Heart right ventricle (tissue), 16 donors: ENCODE data around the gene CACNA2D2. TPM values are rescaled to one million over a fixed set of nuclear protein-coding genes. Genes with fewer than 3 reads are reported as not detected.

Experiments
- ATAC-seq, 8 donors: fragments of 200-7000 bp; cut with Tn5 transposase; one replicate each; pipeline ENCODE4 v1.9.1; 2020; ENCODE audit warnings: mild to moderate bottlenecking in 8 of 8, moderate library complexity in 8 of 8, moderate number of reproducible peaks in 1 of 8
- DNase-seq, 2 donors: peaks; one replicate each; pipeline ENCODE4 v3.0.0-alpha.2; 2020
- H3K27ac ChIP-seq, 10 donors: fragments of 200-600 bp; sonication (generic) in 2 of 10; one replicate each; pipeline versions ENCODE4 v1.5.0 to v1.8.0; 2020 to 2022; ENCODE audit warnings: mild to moderate bottlenecking in 3 of 10
- H3K27me3 ChIP-seq, 7 donors: fragments of 200-600 bp; one replicate each; pipeline ENCODE4 v1.8.0; 2021 to 2022; ENCODE audit warnings: mild to moderate bottlenecking in 2 of 7
- H3K36me3 ChIP-seq, 9 donors: fragments of 200-600 bp; sonication (generic) in 1 of 9; one replicate each; pipeline versions ENCODE4 v1.5.0 to v1.8.0; 2020 to 2022; ENCODE audit warnings: mild to moderate bottlenecking in 2 of 9
- H3K4me1 ChIP-seq, 9 donors: fragments of 200-600 bp; sonication (generic) in 1 of 9; one replicate each; pipeline versions ENCODE4 v1.5.0 to v1.8.0; 2020 to 2022; ENCODE audit warnings: mild to moderate bottlenecking in 4 of 9
- H3K4me3 ChIP-seq, 10 donors: fragments of 200-600 bp; sonication (generic) in 2 of 10; one replicate each; pipeline versions ENCODE4 v1.5.0 to v1.8.0; 2020 to 2022; ENCODE audit warnings: mild to moderate bottlenecking in 7 of 10, moderate library complexity in 2 of 10
- H3K9me3 ChIP-seq, 11 donors: fragments of 200-600 bp in 10 of 11; sonication (generic) in 2 of 11; one replicate each; pipeline versions ENCODE4 v1.5.0 to v1.8.0; 2013 to 2022; ENCODE audit warnings: mild to moderate bottlenecking in 2 of 11, control low read depth in 1 of 11, moderate library complexity in 1 of 11
- CTCF ChIP-seq, 9 donors: fragments of 200-600 bp; sonication (generic) in 2 of 9; IDR thresholded peaks; one replicate each; pipeline versions ENCODE4 v1.5.0 to v1.8.0; 2021 to 2022; ENCODE audit warnings: antibody characterized with exemption in 9 of 9, mild to moderate bottlenecking in 5 of 9, moderate library complexity in 1 of 9
- WGBS, 2 donors: extraction: QIAGEN DNeasy Blood & Tissue Kit; methylation state at CpG; one replicate each; pipeline ENCODE4 v1.1.7; 2013; ENCODE audit warnings: inconsistent platforms in 1 of 2; 5-methylcytosine and 5-hydroxymethylcytosine counted together
- intact Hi-C, 10 donors: fragments of 100-400 bp; cut with DNase I; formaldehyde crosslinking; loops; one replicate each; pipeline versions ENCODE4 v1.11.1 to v1.14.2; 2022
- polyA plus RNA-seq, 2 donors: library from polyadenylated mRNA; stranded (reverse); fragments of 200-250 nt; gene quantifications; one replicate each; pipeline ENCODE4 v1.2.3, GENCODE V29; 2013
- total RNA-seq, 10 donors: library from RNA; stranded (reverse); fragmentation: NEBNext Ultra II Directional in 3 of 10; extraction: Animal tissue kit (Norgen Biotek cat#: 25700) in 3 of 10; gene quantifications; one replicate each; pipeline versions ENCODE4 v1.2.1 to v1.2.4, GENCODE V29; 2021 to 2023
- donor health status: Arrhythmogenic right ventricular cardiomyopathy.
- donor health status: ischemic (EF 13 %, LVEDD 7.1; RV severe dilation, severe dysfunction).
- donor health status: healthy with polysubstance abuse.
- donor health status: DM: no; HTN: yes; CAD: no.
- donor health status: DM: no; HTN: no; CAD: no.
- donor health status: ischemic (EF 25% LVEDD 6.9; RV normal size, moderate dysfunction).
- donor health status: ischemic (EF 25% LVEDD 5.7; RV mildly dilated, moderate dysfunction).
- donor health status: healthy.
- donor health status: DM: yes; HTN: yes; CAD: no.
- donor health status: Ischemic cardiomyopathy.
- donor health status: ischemic (EF 35%, LVEDD 5.7; RV mildly dilated, moderate dysfunction).
- donor health status: nonischemic (EF 11% LVEDD 7.7; RV severe dilation, severe dysfunction).
- donor health status: DM: yes; HTN: yes; CAD: no.
- donor health status: PGD.
- donor health status: ischemic (EF 29% LVEDD 5.4; RV normal size, mild dysfunction).
- donor health status: nonischemic (EF 23%, LVEDD 6.1; RV moderate dilation, normal function).

Gene CACNA2D2
- total and polyA plus RNA-seq, 12 donors: 0.42 to 3.9 (median 2.4) TPM

DNA sequence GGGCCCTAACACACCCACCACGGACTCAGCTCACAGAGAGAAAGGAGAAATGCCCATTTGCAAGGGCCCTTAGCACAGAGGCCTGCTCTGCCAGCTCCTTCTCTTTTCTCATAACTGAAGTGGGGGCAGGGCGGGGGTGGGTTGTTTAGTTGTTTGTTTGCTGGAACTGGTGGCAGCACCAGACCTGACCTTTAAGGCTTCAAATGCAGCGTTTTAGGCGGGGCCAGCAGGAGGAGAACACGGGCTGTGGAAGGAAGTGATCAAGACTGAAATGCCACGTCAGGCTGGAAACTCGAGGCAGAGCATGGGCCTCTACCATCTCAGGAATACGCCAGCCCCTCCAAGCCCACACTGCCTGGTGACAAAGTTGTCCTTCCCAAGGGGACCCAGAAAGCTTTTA lies 9.3 kb downstream of the CACNA2D2 start:
- Histone ChIP-seq H3K27ac (no peak overlapping the region), H3K4me1 (peaks cover 0 to 7% (median 0%) of the 10 kb centered on the region in 9 donors), H3K9me3 (no peaks in the 10 kb centered on the region), H3K4me3 (no peak overlapping the region), H3K36me3 (no peaks in the 10 kb centered on the region), H3K27me3 (peaks cover 0 to 6% (median 0%) of the 10 kb centered on the region in 7 donors)
- no peak for TF ChIP-seq CTCF (IDR thresholded peaks at IDR 0.05)
- WGBS, 2 donors: 80 to 84% methylated on average over 8 of the region's 8 CpGs
- DNase-seq (no peak), ATAC-seq (no peak)
- intact Hi-C loops: no loop called here

- no peak for DNase-seq
- H3K4me1 ChIP-seq: peaks cover 0 to 7% (median 0%) of the 10 kb centered on the region in 9 donors
- no peak for ATAC-seq
- H3K4me3 ChIP-seq: no peak overlapping the region
- H3K9me3 ChIP-seq: no peaks in the 10 kb centered on the region
- no peak overlapping the region for H3K27ac ChIP-seq
- 93 to 97% methylated on average over 11 of the region's 11 CpGs for WGBS, 2 donors
- no peaks in the 10 kb centered on the region for H3K36me3 ChIP-seq
- intact Hi-C loops: no loop called here
- peaks cover 0 to under 1% (median 0%) of the 10 kb centered on the region in 7 donors for H3K27me3 ChIP-seq
- no peak for TF ChIP-seq CTCF (IDR thresholded peaks at IDR 0.05)
These were observed 9.8 kb downstream of the CACNA2D2 start for GRCh38 chr3:50493623-50494022.

GRCh38 chr3:50493086-50493485 lies 10.3 kb downstream of the CACNA2D2 start:
- DNase-seq: no peak
- TF ChIP-seq CTCF (IDR thresholded peaks at IDR 0.05): no peak
- Histone ChIP-seq H3K27ac (no peak overlapping the region), H3K36me3 (no peaks in the 10 kb centered on the region), H3K4me3 (no peak overlapping the region), H3K27me3 (no peaks in the 10 kb centered on the region), H3K4me1 (peaks cover 0 to 7% (median 0%) of the 10 kb centered on the region in 9 donors), H3K9me3 (no peaks in the 10 kb centered on the region)
- 77 to 83% methylated on average over 4 of the region's 4 CpGs for WGBS, 2 donors
- intact Hi-C loops: no loop called here
- no peak for ATAC-seq

DNA sequence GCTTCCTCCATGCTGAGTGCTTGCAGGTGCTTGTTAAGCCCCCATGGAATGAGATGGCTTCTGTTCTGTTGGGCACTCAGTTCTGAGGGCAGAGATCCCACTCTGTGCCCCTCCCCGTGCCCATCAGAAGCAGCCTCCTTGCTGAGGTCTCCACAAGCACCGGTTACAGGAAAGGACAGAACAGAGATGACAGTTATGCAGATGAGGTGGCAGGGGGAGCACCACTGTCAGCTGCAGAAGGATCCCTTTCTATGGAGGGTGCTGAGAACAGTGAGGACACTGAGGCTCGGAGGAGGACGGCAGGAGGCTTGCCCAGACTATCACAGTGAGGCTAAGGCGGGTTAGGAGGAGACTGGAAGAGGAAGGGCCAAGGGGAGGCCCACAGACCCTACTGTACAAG lies 12.4 kb downstream of the CACNA2D2 start:
- intact Hi-C loops: no loop called here
- Histone ChIP-seq H3K36me3 (no peaks in the 10 kb centered on the region), H3K4me3 (no peak overlapping the region), H3K4me1 (peaks cover 0 to 7% (median 0%) of the 10 kb centered on the region in 9 donors), H3K9me3 (no peaks in the 10 kb centered on the region), H3K27me3 (no peaks in the 10 kb centered on the region), H3K27ac (no peak overlapping the region)
- ATAC-seq (no peak), DNase-seq (no peak)
- TF ChIP-seq CTCF (IDR thresholded peaks at IDR 0.05): no peak
- 70 to 85% methylated on average over 5 of the region's 5 CpGs for WGBS, 2 donors
